Stimulated activated CD8-positive, alpha-beta memory T cell treated with anti-CD3 and anti-CD28 coated beads, Interleukin-15, amount 100 ng/mL, for 1 hour (primary cell): Measurements from ENCODE around the gene WDR20.
"Not testable (repeated sequence)": the region's sequence is repeated elsewhere in the genome, so short reads cannot be mapped to it uniquely, and the experiment has no call there.

Experiments used
- DNase-seq: peaks from one replicate; pipeline ENCODE4 v3.0.0-alpha.2; 2020; ENCODE audit warnings: low read depth

Gene WDR20

GRCh38 chr14:102134021-102134420, 5.7 kb upstream of the WDR20 start:
- DNase-seq = not testable (repeated sequence)

DNA sequence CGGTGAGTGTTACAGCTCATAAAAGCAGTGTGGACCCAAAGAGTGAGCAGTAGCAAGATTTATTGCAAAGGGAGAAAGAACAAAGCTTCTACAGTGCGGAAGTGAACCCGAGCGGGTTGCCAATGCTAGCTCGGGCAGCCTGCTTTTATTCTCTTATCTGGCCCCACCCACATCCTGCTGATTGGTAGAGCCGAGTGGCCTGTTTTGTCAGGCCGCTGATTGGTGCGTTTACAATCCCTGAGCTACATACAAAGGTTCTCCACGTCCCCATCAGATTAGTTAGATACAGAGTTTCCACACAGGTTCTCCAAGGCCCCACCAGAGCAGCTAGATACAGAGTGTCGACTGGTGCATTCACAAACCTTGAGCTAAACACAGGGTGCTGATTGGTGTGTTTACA, 5.0 kb upstream of the WDR20 start:
- not testable (repeated sequence) for DNase-seq

DNA sequence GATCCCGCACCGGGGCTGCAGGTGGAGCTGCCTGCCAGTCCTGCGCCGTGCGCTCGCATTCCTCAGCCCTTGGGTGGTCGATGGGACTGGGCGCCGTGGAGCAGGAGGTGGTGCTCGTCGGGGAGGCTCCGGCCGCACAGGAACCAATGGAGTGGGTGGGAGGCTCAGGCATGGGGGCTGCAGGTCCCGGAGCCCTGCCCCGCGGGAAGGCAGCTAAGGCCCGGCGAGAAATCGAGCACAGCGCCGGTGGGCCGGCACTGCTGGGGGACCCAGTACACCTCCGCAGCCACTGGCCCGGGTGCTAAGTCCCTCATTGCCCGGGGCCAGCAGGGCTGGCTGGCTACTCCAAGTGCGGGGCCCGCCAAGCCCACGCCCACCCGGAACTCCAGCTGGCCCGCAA, 4.2 kb upstream of the WDR20 start:
- DNase-seq = not testable (repeated sequence)

GRCh38 chr14:102138535-102138934, 1.2 kb upstream of the WDR20 start:
- DNase-seq = no peak

GRCh38 chr14:102138961-102139285, 774 bp upstream of the WDR20 start:
- no peak for DNase-seq

DNA sequence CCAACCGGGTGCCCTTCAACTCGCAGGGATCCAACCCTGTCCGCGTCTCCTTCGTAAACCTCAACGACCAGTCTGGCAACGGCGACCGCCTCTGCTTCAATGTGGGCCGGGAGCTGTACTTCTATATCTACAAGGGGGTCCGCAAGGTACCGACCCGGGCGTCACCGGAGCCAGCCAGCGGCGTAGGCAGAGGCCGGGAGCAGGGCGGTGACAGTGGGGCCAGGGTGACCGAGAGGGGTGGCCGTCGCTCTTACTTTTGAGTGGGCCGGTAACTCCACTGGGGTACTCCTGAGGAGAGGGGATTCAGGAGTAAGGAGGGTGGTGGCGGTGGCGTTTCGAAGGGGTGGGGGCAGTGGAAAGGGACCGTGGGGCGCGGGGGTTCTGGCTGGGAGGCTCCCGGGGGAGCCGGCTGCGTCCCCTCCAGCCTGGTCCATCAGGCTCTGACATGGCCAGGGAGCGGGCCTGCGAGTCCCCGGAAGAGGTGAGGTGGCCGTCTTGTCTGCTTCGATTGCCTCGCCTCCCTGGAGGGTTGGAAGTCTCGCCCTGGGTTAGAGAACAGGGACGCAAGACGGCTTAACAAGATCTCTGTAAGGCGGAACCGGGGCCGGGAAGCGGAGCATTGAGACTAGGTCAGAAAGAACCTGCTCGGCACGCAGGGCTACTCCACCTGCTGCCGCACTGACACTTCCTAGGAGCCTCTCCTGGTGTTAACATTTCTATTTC, 491 bp downstream of the WDR20 start:
- no peak for DNase-seq

GRCh38 chr14:102140750-102141145, 1.1 kb downstream of the WDR20 start:
- DNase-seq = no peak

DNA sequence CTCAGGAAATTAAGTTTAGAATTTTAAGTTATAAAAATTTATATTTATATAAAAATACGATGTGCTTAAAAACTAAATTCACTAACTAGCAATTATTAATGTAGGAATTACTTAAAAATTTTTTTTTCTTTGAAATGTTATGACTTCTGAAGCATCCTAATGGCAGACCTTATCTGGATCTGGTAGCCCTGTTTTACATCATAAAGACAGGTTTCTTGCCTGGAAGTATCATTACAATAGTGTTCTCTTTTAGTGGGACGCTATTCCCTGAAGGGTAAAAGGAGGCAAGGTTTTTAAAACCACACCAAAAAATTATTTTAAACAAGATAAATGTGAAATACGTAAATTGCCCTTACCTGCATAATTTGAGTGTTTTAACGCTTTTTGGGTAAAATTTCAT, 2.1 kb downstream of the WDR20 start:
- DNase-seq = no peak

GRCh38 chr14:102144914-102145313, 5.2 kb downstream of the WDR20 start:
- no peak for DNase-seq

GRCh38 chr14:102145395-102145794, 5.7 kb downstream of the WDR20 start:
- DNase-seq = no peak

DNA sequence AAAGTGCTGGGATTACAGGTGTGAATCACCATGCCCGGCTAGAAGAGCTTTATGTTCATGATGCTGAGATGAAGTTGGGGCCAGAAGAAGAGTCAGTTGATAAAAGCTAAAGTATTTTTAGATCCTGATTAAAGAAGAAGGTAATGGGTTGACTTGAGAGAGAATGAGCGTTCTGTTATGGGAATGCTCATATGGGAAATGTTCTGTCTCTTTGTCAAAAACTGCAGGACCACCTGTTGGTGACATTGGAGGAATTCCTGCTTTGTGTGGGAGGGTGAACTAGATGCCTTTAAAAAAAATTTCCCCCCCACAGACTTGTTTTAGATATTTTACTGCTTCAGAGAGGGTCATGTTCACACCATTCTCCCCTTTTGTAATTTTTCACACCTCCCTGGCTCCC, 6.7 kb downstream of the WDR20 start:
- no peak for DNase-seq

GRCh38 chr14:102150083-102150482, 10.4 kb downstream of the WDR20 start:
- no peak for DNase-seq

GRCh38 chr14:102150744-102151143, 11.0 kb downstream of the WDR20 start:
- no peak for DNase-seq

DNA sequence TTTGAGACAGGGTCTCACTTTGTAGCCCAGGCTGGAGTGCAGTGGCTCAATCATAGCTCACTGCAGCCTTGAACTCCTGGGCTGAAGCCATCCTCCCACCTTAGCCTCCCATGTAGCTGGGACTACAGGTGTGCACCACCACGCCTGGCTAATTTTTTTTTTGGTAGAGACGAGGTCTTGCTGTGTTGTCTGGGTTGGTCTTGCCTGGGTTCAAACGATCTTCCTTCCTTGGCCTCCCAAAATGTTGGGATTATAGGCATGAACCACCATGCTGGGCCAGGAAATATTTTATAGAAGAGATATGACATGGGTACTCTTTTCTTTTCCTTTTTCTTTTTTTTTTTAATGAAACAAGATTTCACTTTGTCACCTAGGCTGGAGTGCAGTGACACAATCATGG, 11.7 kb downstream of the WDR20 start:
- not testable (repeated sequence) for DNase-seq

- DNase-seq = no peak
Measured at GRCh38 chr14:102154121-102154520, 14.4 kb downstream of the WDR20 start.

GRCh38 chr14:102154821-102155549, 15.3 kb downstream of the WDR20 start:
- no peak for DNase-seq

DNA sequence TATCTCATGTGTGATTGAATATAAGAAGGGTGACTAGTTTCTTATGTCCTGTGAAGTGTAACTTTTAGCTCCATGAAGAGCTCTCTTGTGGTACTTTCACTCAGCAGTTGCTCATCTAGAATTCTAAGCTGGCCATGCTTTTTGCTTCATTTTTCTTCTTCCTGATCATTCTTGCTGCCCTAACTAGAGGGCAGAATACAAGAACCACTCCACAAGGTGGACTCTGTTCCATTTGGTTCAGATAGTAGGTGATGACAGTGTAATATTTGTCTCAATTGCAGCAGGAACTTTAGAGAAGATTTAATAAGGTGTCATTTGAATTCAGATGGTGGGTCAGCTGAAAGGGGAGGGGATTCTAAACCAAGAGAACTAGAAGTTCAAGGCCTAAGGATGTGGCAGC, 17.6 kb downstream of the WDR20 start:
- no peak for DNase-seq

DNA sequence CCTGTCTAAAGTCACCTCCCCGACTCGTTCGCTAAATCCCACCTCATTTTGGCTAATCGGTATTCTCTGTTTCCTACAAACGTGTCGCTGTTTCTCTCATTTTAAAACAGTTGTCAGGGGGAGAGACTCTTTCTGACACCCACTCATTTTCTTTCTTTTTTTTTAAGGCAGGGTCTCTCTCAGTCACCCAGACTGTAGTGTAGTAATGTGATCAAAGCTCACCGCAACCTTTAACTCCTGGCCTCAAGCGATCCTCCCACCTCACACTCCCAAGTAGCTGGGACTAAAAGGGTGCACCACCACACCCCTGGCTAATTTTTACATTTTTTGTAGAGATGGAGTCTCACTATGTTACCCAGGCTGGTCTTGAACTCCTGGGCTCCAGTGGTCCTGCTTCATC, 19.1 kb downstream of the WDR20 start:
- no peak for DNase-seq

GRCh38 chr14:102159841-102160240, 20.1 kb downstream of the WDR20 start:
- no peak for DNase-seq

GRCh38 chr14:102162487-102162886, 22.8 kb downstream of the WDR20 start:
- DNase-seq = no peak

DNA sequence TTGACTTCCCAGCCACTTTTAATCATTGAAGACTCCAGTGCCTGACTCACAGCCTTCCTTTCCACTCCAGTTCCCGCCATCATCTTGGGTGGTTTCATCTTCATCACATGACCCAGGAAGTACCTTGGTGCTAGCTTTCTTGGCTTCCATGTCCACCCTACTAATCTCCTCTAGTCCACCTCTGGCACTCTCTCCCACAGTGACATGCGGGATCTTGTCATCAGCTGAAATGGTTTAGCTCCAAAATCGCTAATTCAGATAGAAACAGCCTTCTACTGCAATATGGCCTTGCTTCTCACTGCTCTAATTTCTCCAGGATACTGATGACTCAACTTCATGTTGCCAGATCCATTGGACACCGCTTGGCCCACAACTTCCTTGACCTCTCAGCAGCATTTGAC, 24.5 kb downstream of the WDR20 start:
- DNase-seq = no peak

- DNase-seq = no peak
Measured at GRCh38 chr14:102164965-102165364, 25.3 kb downstream of the WDR20 start.

GRCh38 chr14:102170061-102170460, 30.4 kb downstream of the WDR20 start:
- no peak for DNase-seq
